GM12878 (cell line): Measurements from ENCODE around the gene MYO1E. TPM values are rescaled to one million over a fixed set of nuclear protein-coding genes. Genes with fewer than 3 reads are reported as not detected.

Experiments used
- BACH1 ChIP-seq: fragments of 450-650 bp; IDR thresholded peaks from 2 replicates; pipeline ENCODE4 v1.6.1; 2017; ENCODE audit warnings: mild to moderate bottlenecking, borderline replicate concordance
- DPF2 ChIP-seq: fragments of 450-650 bp; IDR thresholded peaks from 2 replicates; pipeline ENCODE4 v1.6.1; 2017; ENCODE audit warnings: mild to moderate bottlenecking
- EZH2 ChIP-seq: IDR thresholded peaks from 2 replicates; pipeline ENCODE4 v1.6.1; 2012; ENCODE audit warnings: low read depth, mild to moderate bottlenecking, control low read depth, inconsistent platforms, low read length, borderline replicate concordance; ENCODE audit not compliant: control insufficient read depth
- HDAC2 ChIP-seq: fragments of 200-600 bp; sonication (generic); IDR thresholded peaks from 2 replicates; pipeline ENCODE4 v1.6.1; 2017
- NFYB ChIP-seq: IDR thresholded peaks from 2 replicates; pipeline ENCODE4 v1.6.1; 2011; ENCODE audit warnings: low read depth, mild to moderate bottlenecking, low read length, improper control_type of control experiment, moderate library complexity; ENCODE audit not compliant: insufficient read depth
- NR2F1 ChIP-seq: fragments of 450-650 bp; conservative IDR thresholded peaks from 2 replicates; pipeline ENCODE4 v1.6.1; 2017; ENCODE audit warnings: mild to moderate bottlenecking
- SPI1 ChIP-seq: IDR thresholded peaks from 2 replicates; pipeline ENCODE4 v1.6.1; 2011; ENCODE audit warnings: low read depth, mild to moderate bottlenecking, low read length, moderate library complexity, borderline replicate concordance; ENCODE audit not compliant: insufficient read depth
- TARDBP ChIP-seq: IDR thresholded peaks from 2 replicates; pipeline ENCODE4 v1.6.1; 2016; ENCODE audit warnings: borderline replicate concordance
- polyA plus RNA-seq, 11 experiments: library from polyadenylated mRNA; depleted of rRNA in 4 of 11; unstranded in 6 of 11; stranded (reverse) in 5 of 11; fragments of >200 nt; fragmentation: Nextera tagmentation in 4 of 11; fragmentation: Illumina TruSeq in 1 of 11; extraction: Ambion mirVana in 4 of 11; extraction: Trizol in 1 of 11; gene quantifications; 1 replicate in 1 of 11; 2 replicates in 10 of 11; pipeline versions ENCODE4 v1.2.1 to v1.2.3, GENCODE V29; 2011 to 2016; ENCODE audit warnings: inconsistent platforms in 2 of 11, missing spikeins in 2 of 11, low read depth in 1 of 11
- total RNA-seq, 4 experiments: library from RNA; depleted of rRNA in 3 of 4; stranded (reverse); fragments of >200 nt in 3 of 4; fragmentation: Illumina TruSeq in 1 of 4; extraction: Trizol in 1 of 4; gene quantifications; 2 replicates each; pipeline versions ENCODE4 v1.2.1 to v1.2.3, GENCODE V29; 2013 to 2021
- TF ChIP-seq, protein P1 (sequence below), 3 experiments: IDR thresholded peaks in 2 of 3; conservative IDR thresholded peaks in 1 of 3; 2 replicates each; pipeline ENCODE4 v1.5.1; 2011; ENCODE audit warnings: low read depth in 3 of 3, low read length in 3 of 3, mild to moderate bottlenecking in 3 of 3, control low read depth in 2 of 3, moderate library complexity in 2 of 3, inconsistent platforms in 1 of 3, mixed read lengths in 1 of 3; ENCODE audit not compliant: control insufficient read depth in 2 of 3, insufficient read depth in 1 of 3; ENCODE audit errors: extremely low read depth in 1 of 3
- TF ChIP-seq, protein P2 (sequence below): fragments of 450-650 bp; conservative IDR thresholded peaks from 2 replicates; pipeline ENCODE4 v1.6.1; 2017; ENCODE audit warnings: mild to moderate bottlenecking, moderate library complexity
- TF ChIP-seq, protein P3 (sequence below): fragments of 450-650 bp; IDR thresholded peaks from 2 replicates; pipeline ENCODE4 v1.6.1; 2016; ENCODE audit warnings: mild to moderate bottlenecking

MYO1E gene
- total and polyA plus RNA-seq, 10 of the 15 experiments (the other 5 are each of a cell fraction or from before 2014, with no cell fraction given): 10.3 to 266 (median 64.9) TPM

DNA sequence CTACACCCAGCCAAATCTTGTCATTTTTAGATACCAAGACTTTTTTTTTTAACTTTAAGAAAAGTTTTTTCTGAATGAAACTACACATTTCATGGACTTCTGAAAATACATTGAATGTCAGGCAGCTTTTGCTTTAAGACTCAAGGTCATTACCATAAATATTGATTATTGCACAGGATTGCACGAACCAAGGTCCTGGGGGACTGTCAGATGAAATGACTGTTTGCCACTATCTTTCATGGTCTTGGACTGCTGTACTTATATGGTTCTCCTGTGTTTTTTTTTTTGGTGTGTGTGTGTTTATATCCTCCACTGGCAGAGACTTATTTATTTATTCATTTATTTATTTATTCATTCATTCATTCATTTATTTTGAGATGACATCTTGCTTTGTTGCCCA lies 6.9 kb upstream of the MYO1E start (continued):
- TF ChIP-seq, protein P1, sequence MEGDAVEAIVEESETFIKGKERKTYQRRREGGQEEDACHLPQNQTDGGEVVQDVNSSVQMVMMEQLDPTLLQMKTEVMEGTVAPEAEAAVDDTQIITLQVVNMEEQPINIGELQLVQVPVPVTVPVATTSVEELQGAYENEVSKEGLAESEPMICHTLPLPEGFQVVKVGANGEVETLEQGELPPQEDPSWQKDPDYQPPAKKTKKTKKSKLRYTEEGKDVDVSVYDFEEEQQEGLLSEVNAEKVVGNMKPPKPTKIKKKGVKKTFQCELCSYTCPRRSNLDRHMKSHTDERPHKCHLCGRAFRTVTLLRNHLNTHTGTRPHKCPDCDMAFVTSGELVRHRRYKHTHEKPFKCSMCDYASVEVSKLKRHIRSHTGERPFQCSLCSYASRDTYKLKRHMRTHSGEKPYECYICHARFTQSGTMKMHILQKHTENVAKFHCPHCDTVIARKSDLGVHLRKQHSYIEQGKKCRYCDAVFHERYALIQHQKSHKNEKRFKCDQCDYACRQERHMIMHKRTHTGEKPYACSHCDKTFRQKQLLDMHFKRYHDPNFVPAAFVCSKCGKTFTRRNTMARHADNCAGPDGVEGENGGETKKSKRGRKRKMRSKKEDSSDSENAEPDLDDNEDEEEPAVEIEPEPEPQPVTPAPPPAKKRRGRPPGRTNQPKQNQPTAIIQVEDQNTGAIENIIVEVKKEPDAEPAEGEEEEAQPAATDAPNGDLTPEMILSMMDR (IDR thresholded peaks at IDR 0.05 in 2 of 3, conservative IDR thresholded peaks at IDR 0.05 in 1 of 3; ENCODE audit: control insufficient read depth in 2 of 3, extremely low read depth in 1 of 3, insufficient read depth in 1 of 3, low read depth in 3 of 3, low read length in 3 of 3): no peak
- TF ChIP-seq NR2F1 (no peak), HDAC2 (no peak), NFYB (no peak), SPI1 (no peak), BACH1 (no peak), DPF2 (no peak), TARDBP (no peak), EZH2 (no peak)
- TF ChIP-seq, protein P2, sequence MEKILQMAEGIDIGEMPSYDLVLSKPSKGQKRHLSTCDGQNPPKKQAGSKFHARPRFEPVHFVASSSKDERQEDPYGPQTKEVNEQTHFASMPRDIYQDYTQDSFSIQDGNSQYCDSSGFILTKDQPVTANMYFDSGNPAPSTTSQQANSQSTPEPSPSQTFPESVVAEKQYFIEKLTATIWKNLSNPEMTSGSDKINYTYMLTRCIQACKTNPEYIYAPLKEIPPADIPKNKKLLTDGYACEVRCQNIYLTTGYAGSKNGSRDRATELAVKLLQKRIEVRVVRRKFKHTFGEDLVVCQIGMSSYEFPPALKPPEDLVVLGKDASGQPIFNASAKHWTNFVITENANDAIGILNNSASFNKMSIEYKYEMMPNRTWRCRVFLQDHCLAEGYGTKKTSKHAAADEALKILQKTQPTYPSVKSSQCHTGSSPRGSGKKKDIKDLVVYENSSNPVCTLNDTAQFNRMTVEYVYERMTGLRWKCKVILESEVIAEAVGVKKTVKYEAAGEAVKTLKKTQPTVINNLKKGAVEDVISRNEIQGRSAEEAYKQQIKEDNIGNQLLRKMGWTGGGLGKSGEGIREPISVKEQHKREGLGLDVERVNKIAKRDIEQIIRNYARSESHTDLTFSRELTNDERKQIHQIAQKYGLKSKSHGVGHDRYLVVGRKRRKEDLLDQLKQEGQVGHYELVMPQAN: no peak
- TF ChIP-seq, protein P3, sequence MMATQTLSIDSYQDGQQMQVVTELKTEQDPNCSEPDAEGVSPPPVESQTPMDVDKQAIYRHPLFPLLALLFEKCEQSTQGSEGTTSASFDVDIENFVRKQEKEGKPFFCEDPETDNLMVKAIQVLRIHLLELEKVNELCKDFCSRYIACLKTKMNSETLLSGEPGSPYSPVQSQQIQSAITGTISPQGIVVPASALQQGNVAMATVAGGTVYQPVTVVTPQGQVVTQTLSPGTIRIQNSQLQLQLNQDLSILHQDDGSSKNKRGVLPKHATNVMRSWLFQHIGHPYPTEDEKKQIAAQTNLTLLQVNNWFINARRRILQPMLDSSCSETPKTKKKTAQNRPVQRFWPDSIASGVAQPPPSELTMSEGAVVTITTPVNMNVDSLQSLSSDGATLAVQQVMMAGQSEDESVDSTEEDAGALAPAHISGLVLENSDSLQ: no peak
